SK-MEL-5 (cell line): ENCODE results near the gene GNGT2. TPM values are rescaled to one million over a fixed set of nuclear protein-coding genes. Genes with fewer than 3 reads are reported as not detected.
"Not testable (repeated sequence)": the region's sequence is repeated elsewhere in the genome, so short reads cannot be mapped to it uniquely, and the experiment has no call there.

Experiments
- DNase-seq: peaks from one replicate; pipeline ENCODE4 v3.0.0-alpha.2; 2016; ENCODE audit warnings: low read depth, low spot score
- in situ Hi-C: cut with HindIII; loops from 2 replicates; pipeline ENCODE4 v1.10.0; 2016; ENCODE audit warnings: low sequenced_read_pairs, high pct_unique_total_duplicates, low pct_unique_long_range_greater_than_20kb
- total RNA-seq: library from RNA; depleted of rRNA; stranded (reverse); fragments of >200 nt; shearing (Covaris generic); gene quantifications from 2 replicates; pipeline ENCODE4 v1.2.3, GENCODE V29; 2014

GNGT2 gene
- total RNA-seq, 1 experiment from 2014 or later, result not detected

DNA sequence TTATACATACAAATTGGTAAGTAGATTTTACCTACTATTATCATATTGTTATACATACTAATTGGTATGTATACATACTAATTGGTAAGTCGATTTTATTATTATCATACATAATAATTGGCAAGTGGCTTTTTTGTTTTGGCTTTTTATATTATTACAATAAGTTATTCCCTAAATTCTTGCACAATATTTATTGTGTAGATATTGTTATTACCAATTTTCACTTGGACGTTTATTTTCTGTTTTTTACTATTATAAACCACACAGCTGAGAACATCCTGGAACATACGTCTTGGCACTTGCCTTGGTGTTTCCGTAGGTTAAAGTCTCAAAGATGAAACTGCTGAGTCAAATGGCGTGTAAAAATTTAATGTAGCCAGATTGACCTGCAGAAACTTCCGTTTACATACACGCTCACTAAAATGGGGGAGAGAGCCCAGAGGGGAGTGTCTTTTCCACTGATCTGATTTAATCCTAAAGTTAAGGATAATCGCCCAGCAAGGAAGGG, 18.9 kb downstream of the GNGT2 start:
- no peak for DNase-seq
- in situ Hi-C loops, result no loop called here

DNA sequence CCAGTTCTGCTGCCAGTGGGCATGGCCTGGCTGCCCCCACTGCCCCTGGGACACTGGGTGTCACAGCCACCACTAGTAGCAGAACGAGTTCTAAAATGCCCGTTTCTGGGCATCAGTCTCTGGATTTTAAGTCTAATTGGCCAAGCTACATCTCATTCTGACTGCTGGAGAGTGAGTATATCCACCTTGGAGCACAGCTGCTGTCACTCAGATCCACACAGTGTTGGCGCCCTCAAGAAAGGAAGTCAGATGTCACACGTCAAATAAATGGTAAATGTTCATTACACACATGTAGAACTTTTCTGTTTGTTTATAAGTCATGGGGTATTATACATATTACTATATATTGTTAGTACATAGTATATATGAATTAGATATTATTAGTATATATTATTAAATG, 19.4 kb downstream of the GNGT2 start:
- no peak for DNase-seq
- in situ Hi-C loops, result no loop called here

DNA sequence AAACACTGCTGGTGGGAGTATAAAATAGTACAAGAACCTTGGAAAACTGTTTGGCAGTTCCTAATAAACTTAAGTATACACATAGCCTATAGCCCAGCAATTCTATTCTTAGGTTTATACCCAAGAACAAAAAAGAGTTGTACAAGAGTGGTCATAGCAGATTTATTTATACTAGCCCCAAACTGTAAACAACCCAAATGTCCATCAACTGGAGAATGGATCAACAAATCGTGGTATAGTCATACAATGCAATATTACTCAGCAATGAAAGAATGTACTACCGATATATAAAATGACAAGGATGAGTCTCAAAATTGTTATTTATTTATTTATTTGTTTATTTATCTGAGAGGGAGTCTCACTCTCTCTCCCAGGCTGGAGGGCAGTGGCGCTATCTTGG, 23.1 kb downstream of the GNGT2 start:
- DNase-seq, result no peak
- in situ Hi-C loops, result no loop called here

DNA sequence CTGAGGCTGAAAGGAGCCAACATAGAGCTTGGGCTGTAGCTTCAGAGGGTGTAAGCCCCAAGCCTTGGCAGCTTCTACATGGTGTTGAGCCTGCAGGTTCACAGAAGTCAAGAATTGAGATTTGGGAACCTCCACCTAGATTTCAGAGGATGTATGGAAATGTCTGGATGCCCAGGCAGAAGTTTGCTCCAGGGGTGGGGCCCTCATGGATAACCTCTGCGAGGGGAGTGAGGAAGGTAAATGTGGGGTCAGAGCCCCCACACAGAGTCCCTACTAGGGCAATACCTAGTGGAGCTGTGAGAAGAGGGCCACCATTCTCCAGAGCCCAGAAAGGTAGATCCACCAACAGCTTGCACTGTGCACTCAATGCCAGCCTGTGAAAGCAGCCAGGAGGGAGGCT, 25.0 kb downstream of the GNGT2 start:
- DNase-seq, in situ Hi-C loops: not testable (repeated sequence)

DNA sequence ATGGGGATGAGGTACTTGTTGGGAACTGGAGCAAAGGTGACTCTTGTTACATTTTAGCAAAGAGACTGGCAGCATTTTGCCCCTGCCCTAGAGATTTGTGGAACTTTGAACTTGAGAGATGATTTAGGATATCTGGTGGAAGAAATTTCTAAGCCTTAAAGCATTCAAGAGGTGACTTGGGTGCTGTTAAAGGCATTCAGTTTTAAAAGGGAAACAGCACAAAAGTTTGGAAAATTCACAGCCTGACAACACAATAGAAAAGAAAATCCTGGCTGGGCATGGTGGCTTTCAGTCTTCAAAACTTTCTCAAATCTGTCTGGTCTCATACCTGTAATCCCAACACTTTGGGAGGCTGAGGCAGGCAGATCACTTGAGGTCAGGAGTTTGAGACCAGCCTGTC, 25.9 kb downstream of the GNGT2 start:
- DNase-seq, in situ Hi-C loops: not testable (repeated sequence)

DNA sequence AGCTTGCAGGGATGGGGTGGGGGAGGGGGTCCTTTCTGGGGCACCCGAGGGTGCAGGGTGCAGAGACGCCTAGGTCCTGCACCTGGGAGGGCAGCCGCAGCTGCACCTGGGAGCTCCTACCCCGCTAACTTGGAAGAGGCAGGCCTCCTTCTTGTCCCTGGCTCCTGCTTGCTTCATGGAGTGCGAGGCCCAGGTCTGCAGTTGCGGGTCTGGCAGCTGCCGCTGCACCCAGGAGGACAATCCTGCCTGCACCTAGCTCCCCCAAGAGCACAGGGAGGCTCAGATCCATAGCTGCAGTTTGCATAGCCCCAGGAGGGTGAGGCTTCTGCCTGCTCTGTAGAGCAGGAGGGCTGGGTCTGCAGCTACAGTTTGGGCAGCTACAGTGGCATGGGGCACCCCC, 26.6 kb downstream of the GNGT2 start:
- in situ Hi-C loops, result no loop called here
- no peak for DNase-seq

DNA sequence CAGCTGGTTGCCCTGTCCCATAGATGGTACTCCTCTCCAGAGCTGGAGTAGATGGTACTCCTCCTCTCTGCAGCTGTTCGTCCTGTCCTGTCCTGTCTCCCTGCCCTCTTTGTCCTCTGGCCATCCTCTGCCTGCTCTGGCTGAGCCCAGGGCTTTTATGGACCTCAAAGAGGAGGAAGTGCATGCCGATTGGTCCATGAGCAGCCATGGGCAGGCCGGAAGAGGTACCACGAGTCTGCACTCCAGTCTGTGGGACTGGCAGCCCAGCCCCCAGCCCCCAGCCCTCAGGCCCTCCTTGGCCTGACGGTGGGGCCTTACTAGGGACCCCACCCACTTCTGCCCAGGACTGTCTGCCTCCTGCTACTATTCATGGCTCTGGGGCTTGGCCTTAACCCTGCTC, 27.0 kb downstream of the GNGT2 start:
- in situ Hi-C loops, result no loop called here
- no peak for DNase-seq

DNA sequence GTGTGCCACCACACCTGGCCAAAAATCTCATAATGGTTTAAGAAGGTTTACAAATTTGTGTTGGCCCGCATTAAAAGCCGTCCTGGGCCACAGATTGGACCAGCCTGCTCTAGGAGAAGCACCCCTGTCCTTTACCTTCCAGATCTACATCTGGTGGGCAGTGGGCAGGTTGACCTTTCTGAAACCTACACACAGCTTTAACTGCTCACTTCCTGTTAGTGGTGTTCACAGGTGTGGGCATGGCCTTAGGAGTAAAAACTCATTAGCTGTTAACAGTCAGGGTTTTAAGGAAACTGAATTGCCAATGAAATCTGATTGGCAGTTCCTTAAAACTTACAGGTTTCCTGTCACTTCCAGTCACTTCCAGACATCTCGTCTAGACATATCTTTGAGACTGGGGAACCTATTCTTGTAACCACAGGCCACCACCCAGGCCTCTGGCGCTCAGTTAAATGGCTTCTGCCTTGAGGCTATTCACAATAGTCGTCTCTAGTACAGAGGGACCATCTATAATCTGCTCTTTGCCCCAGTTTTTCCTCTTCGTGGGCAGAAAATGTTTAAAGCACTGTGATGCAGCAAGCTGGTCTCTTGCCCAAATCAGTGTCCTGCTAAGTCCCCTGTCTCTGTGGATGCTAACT, 29.3 kb downstream of the GNGT2 start:
- in situ Hi-C loops, result no loop called here
- DNase-seq, result no peak

DNA sequence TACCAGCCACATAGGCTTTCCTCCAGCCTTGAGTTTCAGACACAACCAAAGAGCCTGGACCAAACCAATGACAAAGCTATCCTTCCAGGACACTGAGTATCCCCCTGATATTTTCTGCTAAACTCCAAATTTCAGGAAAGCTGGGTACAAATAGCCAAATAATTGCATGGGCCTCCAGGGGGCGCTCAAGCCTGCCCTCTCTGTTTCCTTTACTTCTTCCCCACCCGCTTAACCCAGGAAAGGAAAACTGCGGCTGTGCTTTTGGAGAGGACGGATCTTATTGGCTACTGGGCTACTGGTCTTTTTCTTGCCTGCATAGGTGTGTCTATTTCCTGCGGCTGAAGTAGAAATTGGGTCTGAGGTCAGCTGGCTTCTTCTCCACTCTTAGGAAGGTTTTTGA, 30.1 kb downstream of the GNGT2 start:
- DNase-seq, result peak; percentile 86
- in situ Hi-C loops, result no loop called here

DNA sequence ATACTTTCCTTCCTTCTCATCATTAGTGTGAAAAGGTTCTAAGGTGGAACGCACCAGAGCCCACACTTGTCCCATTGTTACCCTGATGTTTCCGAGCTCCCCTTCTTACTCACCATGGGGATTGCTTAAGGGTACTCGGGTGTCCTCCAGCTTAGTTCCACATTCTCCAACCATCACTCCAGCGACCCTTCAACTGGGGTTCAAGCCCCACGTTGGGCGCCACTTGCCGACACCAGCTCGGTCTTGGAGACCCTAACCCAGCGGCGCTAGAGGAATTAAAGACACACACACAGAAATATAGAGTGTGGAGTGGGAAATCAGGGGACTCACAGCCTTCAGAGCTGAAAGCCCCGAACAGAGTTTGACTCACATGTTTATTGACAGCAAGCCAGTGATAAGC, 34.4 kb downstream of the GNGT2 start:
- DNase-seq, in situ Hi-C loops: not testable (repeated sequence)

DNA sequence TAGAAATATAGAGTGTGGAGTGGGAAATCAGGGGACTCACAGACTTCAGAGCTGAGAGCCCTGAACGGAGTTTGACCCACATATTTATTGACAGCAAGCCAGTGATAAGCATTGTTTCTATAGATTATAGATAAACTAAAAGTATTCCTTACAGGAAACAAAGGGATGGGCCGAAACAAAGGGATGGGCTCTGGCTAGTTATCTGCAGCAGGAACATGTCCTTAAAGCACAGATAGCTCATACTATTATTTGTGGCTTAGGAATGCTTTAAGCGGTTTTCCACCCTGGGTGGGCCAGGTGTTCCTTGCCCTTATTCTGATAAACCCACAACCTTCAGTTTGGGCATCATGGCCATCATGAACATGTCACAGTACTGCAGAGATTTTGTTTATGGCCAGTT, 39.7 kb downstream of the GNGT2 start:
- DNase-seq, in situ Hi-C loops: not testable (repeated sequence)

DNA sequence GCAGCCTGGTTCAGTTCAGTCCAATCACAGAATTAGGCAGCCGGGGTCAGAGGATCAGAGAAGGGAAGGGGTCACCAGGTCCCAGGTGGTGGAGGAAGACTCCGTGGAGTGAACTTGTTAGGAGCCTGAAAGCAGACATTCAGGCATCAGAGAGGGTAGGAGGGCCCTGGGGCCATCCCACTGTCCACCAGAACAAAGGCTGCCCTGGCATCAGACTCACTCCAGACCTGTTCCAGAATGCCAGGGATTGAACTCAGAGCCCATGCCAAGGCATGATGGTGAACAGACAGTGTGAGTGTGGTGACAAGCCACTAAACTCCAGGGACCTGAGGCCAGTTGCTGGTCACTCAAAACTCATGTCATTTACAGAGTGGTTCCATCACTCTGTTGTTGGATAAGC, 40.2 kb downstream of the GNGT2 start:
- in situ Hi-C loops, result no loop called here
- no peak for DNase-seq

DNA sequence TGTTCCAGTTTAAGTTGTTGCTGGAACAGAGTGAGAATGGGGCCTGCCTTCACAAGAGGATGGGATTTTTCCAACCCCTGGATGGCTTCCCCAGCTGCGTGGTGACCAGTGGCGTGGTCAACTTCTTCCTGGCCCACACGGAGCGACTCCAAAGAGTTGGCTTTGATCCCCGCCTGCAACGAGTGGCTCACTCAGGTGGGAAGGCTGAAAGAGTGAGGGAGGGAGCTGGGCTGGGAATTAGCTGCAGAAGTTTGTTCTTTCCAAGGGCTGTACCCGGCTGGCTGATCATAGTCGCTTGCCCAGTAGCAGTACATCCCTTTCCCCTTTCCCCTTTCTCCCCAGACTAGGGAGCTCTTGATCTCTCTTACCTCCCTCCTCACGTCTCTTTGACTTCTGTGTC, 41.7 kb downstream of the GNGT2 start:
- no peak for DNase-seq
- in situ Hi-C loops, result no loop called here

DNA sequence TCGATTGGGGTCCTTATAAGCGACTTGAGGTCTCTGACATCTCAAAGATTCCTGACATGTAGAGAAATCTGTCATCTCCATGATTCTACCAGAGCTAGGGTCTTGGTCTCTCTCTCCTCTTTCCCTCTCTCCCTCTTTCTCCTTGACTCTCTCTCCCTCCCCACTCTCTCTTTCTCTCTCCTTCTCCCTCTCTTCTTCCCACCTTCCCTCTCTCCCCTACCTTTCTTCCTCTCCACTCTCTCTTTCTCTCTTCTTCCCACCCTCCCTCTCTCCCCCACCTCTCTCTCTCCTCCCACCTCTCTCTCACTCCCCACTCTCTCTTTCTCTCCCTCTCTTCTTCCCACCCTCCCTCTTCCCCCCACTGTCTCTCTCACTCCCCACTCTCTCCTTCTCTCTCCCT, 45.2 kb downstream of the GNGT2 start:
- in situ Hi-C loops, result no loop called here
- DNase-seq, result no peak

DNA sequence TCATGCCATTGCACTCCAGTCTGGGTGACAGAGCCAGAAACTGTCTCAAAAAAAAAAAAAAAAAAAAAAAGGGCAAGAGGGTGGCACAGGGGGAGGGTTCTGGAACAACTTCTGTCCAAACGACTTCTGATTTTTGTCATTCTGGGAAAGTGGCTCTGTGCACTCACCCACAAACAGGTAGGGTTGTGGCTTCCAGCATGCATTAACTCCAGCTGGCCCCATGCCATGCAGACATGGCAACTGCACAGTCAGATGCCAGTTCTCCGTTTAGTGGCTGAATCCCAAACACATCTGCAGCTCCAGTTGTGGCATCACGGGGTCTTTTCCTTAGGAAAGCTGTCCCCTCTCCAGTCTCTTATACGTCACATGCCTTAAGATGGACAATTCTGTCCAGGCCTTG, 47.5 kb downstream of the GNGT2 start:
- in situ Hi-C loops, result no loop called here
- no peak for DNase-seq

DNA sequence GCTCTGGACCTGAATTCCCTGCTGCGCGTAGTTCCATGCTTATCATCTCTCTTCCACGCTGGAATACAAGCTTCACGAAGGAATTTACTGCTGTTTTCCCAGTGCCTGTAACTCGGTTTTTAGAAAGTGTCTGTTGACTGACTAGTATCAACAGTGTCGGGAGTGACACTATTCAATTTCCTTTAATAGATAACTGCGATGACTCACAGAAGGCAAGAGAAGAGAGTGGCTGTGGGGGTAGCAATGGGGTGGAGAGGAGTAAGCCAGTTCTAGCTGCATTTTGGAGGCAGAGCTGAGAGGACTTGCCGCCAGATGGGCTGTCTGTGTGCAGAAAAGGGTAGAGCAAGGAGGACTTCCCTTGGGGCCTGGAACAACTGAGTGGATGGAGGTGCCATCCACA, 52.6 kb downstream of the GNGT2 start:
- in situ Hi-C loops, result no loop called here
- no peak for DNase-seq

DNA sequence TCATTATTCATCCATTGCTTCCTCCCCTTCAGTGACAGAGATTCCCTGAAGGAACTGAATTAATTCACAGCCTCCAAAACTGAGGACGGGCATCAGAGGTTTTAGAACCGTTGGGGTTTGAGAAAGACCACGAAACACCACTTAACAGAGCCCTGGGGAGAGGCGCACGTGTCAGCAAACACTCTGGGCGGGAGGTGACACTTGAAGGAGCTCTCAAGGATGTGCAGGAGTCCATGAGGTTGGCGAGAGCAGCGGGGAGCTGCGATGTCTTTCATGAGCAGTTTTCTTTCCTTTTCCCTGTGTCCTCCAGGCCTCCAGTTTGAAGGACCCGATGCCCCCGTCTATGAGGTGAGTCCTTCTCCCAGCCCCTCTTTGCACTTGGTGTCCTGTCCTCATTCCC, 54.1 kb downstream of the GNGT2 start:
- no peak for DNase-seq
- in situ Hi-C loops, result no loop called here
